Epithelial cell of esophagus (primary cell): ENCODE measurements around the gene CALD1.

Source experiments
- DNase-seq: peaks from one replicate; pipeline ENCODE4 v3.0.0; 2010; ENCODE audit warnings: low read depth
- H3K4me3 ChIP-seq: 2 replicates; pipeline ENCODE4 v1.5.1; 2011; ENCODE audit warnings: mild to moderate bottlenecking, low read length, control low read depth
- TF ChIP-seq, protein P1 (sequence below): IDR thresholded peaks from 2 replicates; pipeline ENCODE4 v1.5.1; 2011; ENCODE audit warnings: low read depth, mild to moderate bottlenecking, low read length, control low read depth, inconsistent platforms; ENCODE audit not compliant: insufficient read depth; ENCODE audit errors: missing control alignments

The CALD1 gene

DNA sequence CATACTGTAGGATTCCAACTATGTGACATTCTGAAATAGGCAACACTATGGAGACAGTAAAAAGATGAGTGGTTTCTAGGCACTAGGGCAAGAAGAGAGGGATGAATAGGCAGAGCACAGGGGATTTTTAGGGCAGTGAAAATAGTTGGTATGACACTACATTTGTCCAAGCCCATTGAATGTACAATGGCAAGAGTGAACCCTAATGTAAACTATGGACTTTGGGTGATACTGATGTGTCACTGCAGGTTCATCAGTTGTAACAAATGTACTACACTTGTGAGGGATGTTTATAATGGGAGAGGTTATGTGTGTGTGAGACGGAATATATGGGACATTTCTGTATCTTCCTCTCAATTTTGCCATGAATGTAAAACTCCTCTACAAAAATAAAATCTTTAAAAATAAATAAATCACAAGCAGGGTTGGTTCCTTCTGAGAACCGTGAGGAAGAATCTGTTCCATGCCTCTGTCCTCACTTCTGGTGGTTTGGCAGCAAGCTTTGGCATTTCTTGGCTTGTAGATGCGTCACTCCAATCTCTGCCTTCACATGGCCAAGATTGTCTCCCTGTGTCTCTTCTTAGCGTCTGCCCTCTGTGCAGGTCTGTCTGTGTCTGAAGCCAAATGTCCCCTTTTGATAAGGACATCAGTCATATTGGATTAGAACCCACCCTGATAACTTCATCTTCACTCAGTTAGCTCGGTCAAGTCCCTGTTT is 123.8 kb downstream of the CALD1 start:
- TF ChIP-seq, protein P1, sequence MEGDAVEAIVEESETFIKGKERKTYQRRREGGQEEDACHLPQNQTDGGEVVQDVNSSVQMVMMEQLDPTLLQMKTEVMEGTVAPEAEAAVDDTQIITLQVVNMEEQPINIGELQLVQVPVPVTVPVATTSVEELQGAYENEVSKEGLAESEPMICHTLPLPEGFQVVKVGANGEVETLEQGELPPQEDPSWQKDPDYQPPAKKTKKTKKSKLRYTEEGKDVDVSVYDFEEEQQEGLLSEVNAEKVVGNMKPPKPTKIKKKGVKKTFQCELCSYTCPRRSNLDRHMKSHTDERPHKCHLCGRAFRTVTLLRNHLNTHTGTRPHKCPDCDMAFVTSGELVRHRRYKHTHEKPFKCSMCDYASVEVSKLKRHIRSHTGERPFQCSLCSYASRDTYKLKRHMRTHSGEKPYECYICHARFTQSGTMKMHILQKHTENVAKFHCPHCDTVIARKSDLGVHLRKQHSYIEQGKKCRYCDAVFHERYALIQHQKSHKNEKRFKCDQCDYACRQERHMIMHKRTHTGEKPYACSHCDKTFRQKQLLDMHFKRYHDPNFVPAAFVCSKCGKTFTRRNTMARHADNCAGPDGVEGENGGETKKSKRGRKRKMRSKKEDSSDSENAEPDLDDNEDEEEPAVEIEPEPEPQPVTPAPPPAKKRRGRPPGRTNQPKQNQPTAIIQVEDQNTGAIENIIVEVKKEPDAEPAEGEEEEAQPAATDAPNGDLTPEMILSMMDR, result no peak
- H3K4me3 ChIP-seq, result no peak overlapping the region
- no peak for DNase-seq

DNA sequence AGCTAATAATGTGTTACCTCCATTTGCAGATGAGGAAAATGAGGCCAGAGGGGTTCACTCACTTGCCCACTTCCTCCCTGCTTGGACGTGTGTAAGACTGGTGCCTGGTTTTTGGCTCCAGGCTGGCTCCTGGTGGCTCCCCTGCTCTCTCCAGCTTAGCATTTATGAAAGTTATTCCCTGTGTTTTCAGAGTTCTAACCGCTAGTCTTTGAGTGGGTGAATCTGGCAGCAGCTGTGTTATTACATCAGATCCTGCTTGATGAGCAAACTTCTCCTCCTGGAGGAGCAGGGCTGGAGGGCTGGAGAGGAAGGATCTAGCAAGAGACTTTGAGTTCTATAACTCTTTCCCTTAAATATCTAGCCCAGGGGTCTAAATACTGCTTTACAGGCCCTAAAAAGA is 125.9 kb downstream of the CALD1 start:
- TF ChIP-seq, protein P1, result peak; percentile 10
- peak; percentile 67 for DNase-seq
- H3K4me3 ChIP-seq, result no peak overlapping the region

DNA sequence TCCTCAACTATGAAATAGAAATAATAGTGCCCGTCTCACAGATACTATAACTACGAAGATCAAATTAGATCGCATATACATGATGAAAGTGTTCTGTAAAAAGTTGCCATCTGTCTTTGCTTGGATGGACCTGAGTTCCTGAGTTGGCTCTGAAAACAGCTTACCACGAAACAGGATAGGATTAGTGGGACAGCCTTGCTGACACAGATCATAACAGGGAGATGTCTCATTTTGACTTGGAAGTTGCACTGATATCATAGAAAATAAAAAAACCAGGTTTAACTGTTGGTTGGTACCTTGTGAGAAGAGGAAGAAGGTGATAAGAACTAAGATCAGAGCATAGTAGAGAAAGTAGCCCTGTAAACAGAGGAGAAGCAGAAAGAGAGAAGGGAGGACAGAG is 127.6 kb downstream of the CALD1 start:
- TF ChIP-seq, protein P1, result no peak
- no peak for DNase-seq
- no peak overlapping the region for H3K4me3 ChIP-seq

DNA sequence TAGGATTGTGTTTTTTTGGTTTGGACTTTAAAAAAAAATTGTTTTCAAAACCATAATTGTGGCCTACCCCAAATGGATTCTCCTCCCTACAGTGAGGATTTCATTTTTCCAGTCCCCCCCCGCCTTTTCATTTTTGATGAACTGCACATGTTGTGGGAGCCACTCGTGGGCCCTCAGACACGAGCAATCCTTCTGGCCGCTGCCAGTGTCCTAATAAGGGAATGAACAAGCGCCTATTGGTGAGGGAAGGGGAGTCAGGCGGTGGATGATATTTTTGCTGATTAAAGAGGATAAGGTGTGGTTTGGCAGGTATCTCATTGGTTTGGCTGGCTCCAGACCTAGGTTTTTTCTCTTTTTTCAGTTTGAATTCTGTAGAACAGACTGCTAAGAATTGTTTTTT is 128.2 kb downstream of the CALD1 start:
- H3K4me3 ChIP-seq, result no peak overlapping the region
- TF ChIP-seq, protein P1, result no peak
- no peak for DNase-seq

DNA sequence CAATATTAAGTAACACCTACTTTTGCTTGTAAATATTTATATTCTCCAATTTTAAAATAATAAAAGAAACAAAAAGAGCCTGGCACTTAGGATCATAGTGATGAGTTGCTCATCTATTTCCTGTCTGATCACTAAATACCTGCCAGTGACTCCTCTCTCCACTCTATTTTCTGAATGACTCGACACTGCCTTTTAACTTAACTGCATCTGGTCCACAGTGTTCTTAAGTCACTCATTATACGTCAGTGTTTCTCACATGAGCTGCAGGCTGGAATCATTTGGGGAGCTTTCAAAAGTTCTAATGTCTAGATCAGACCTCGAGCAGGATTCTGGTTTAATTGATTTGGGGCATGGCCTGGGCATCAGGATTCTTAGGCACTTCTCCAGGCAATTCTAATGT is 128.9 kb downstream of the CALD1 start:
- TF ChIP-seq, protein P1, result no peak
- peak; percentile 79 for DNase-seq
- no peak overlapping the region for H3K4me3 ChIP-seq

DNA sequence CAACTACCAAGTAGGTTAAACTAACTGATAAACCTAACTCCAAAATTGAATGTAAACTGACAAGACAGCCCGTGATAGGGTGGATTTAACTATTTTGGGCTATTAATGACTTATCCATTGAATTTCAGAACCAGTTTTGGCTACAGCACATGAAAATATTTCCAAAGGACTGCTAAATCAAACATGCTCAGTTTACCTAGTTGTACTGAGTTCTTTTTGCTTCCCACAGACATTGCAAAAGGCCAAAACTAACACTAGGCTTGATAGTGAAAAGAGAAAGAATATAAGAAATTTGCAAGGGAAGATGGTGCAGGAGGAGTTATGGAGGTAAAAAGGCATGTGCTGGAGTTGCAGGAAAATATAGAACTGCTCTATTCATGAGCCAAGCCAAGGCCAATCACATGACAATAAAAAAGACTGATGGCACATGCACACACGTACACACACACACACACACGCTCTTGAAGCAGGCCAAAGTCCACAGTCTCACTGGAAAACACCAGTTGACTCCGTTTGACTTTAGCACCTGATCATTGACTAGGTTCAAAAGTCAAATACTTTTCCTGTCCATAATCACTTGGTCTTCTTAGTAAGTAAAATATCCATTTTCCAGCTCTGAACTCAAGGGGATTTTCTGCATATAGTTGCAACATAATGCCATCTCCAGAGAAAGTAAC is 130.9 kb downstream of the CALD1 start:
- no peak for DNase-seq
- TF ChIP-seq, protein P1, result no peak
- no peak overlapping the region for H3K4me3 ChIP-seq
